ENCODE data around the gene MAPK4.
"Not testable (repeated sequence)": the region's sequence is repeated elsewhere in the genome, so short reads cannot be mapped to it uniquely, and the experiment has no call there.

The MAPK4 gene

DNA sequence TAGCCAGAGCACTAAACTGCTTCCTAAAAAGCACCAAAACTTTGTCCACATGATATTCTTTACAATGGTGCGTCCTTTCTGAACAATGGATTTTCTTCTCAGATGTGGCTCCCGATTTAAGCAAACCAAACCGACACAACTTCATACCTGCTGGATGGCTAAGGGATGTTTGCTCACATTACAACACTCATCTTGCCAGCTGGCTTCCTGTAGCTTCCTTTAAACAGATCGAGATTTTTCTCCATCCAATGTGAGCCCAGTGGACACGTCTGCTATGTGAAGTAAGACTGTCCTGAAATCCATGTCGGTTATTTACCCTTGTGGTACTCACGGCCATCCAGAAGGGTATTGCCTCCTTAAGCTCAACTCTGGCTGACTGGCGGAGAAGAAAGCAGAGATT is 126.5 kb downstream of the MAPK4 start:
- DNase-seq (ENCODE audit: low spot score): no peak

DNA sequence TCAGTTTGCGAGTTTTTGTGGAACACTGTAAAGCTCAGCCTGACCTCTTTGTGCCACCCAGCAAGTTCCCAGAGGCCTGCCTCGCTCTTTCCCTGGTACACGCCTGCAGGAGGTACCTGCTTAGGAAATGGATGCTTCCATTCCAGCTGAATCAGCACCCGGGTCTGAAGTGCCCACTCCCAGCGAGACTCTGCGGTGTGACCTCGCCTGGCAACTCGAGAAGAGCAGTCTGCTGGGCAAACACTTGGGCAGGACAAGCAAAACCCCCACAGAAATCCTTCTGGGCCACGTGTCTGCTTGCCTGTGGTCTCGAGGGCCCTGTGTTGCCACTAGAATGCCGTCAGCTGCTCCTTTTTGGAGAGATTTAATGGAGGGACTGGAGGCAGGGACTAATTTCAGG is 127.6 kb downstream of the MAPK4 start:
- DNase-seq (ENCODE audit: low spot score): no peak

DNA sequence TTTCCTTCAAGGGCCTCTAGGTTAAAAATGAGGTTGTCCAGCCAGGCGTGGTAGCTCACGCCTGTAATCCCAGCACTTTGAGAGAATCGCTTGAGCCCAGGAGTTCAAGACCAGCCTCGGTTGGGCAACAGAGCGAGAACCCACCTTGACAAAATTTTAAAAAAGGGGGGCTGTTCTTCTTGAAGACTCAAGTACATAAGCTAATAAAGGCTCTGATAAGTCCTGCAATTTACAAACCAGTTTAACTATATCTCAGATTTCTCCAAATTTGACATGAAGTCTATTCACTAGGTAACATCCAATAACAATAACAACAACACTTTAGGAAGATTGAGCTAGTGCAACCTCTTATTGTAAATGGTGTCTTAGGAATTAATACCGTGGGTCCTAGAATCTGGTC is 129.7 kb downstream of the MAPK4 start:
- no peak for DNase-seq (ENCODE audit: low spot score)

DNA sequence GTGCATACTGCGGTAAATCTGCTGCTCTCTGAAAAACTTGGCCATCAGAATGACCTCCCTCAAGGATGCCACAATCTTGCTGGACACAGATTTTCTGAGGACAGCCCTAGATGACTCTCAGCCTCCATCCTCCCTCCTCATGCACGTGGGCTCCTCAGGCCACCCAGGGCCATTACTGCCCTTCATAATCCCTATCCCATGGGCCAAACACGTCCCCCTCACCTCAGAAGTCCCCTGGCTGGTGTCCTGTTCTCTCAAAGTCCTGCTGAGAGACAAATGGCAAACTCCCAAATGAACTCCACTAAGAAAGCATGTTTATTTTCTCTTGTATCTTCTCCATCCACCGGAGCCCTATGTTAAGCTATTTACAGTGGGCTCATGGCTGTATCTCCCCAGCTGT is 134.3 kb downstream of the MAPK4 start:
- no peak for DNase-seq (ENCODE audit: low spot score)

DNA sequence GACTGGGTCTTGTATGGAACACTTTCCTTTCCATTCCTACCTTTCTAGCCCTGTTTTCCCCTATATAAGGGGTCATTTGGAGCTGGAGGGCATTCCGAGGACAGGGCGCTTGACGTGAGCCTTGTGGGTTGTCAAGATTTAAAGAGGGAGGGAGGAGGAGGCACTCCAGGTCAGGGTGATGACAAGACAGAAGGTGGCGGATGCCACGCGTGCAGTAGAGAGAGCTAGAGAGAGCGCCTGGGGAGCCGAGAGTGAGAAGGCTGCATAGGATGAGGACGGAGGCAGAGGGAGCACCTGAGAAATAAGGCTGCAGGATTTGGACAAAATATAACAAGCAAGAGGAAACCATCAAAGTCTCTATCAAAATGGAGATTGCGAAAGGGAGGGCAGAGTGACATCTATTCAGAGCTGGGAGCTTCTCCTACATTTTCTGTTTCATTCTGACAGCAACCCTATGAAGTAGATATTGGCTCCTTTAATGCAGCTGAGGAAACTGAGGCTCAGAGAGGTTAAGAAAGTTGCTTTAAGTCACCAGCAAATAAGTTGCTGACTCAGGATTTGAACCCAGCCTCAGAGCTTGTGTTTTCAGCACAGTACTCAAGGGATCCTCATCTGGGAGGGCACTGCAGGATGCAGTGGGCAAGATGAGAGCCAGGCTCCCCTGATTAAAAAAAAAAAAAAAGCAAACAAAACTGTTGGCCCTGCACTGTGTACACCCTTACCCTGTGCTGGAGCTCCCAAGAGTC is 135.7 kb downstream of the MAPK4 start:
- DNase-seq (ENCODE audit: low spot score): no peak

DNA sequence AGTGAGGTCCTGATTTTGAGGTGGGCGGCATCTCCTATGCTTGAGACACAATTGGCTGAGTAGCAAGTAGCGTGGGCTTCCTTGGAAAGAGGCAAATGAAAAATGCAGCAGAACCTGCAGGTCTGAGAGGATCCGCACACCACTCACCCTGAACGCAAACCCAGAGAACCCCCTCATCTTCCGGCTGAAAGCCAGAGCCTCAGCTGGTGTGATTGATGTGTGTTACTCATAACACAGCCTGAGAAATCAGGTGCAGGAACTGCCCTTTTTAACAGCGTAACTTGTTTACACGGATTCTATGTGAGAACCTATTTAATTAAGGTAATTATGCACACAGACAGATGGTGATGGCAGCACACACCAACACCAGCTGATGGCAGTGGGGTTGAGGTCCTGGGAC is 136.5 kb downstream of the MAPK4 start:
- no peak for DNase-seq (ENCODE audit: low spot score)

DNA sequence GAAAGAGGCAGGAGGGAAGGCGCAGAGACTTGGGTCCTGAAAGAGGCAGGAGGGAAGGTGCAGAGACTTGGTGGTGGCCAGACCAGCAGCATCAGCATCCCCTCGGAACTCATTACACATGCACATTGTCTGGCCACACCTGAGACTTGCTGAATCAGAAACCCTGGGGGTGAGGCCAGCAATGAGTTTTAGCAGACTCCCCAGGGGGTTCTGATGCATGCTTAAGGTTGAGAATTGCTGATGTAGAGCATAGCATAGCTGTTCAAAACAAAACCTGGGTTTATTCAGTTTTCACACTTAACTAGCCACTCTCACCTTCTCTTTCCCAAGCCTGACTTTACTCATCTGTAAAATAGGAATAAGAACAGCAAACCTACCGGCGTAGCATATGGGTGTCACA is 137.0 kb downstream of the MAPK4 start:
- no peak for DNase-seq (ENCODE audit: low spot score)

DNA sequence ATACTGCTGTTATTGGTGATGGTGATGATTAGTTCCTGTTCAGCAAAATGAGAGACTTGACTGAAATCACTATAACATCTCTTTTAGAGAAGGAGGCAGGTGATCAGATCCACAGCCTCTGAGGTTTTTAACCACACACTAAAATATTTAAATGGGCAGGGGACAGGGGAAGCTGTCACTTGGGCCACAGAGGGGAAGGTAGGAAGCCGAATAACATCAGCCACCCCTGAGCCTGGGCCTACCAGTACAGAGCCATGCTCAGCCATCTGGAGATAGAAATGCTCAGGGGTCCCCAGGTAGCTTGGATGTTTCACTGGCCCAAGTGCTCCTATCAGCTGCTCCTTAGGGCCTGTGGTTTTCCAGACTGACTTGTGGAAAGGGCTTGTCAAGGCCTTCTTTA is 137.6 kb downstream of the MAPK4 start:
- DNase-seq (ENCODE audit: low spot score): no peak

DNA sequence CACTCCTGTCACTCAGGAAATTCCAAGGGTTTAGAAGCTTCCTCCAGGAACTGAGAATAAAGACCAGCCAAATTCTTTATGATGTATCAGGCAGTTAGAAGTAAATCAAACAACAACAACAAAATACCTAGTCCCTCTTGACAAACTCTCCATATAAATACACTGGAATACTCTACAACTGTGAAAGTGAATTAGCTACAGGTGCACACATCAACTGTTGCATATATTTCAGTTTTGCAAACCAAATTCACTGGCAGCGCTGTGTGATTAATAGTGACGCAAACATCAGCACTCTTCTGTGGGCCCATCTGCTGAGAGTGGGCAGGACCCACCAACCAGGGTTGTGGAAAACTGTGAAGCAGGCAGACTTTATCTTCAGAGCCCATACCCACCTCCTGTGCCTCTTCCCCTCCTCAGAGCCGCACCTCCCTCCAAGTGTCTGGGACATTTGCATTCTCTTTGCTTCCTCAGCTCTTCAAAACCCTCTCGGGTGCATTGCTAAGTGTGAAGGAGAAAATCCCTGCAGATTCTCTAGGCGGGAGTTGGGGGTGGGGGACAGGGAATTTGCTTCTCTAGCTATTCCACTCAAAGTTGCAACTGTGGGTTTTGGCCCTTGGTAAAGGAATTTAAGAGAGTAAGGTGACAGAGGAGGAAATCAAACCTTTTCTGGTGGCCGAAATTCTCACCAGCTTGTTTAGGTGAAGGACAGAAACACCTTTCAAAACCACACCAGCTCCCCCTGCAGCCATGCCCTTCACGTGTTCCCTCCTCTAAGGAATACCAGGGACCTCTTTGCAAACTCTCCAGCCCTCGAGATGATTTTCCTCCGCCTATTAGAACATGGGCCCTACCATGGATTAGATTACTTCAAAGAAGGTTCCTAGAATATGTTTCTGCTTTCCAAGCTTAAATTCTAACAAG is 140.6 kb downstream of the MAPK4 start:
- DNase-seq (ENCODE audit: low spot score): no peak

DNA sequence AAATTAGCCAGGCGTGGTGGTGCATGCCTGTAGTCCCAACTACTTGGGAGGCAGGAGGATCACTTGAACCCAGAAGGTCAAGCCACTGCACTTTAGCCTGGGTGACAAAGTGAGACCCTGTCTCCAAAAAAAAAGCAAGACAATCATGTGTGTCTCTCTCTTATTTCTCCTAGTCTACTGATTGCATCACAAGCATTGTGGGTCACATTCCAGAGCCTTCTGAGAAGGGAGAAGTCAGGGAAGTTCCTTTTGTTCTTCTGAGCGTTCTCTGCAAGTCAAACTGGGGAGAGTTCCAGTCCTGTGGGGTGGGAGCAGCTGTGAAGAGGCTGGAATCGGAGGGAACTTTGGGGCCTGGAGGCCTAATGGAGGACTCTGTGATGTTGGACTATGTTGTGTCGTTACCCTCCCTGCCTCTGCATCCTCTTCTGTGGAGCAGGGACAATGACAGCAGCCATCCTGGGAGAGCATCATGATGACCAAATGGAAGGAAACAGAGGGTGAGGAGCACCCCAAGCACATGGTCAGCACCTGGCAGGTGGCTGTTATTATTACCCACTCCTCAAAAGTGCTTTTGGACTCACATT is 144.6 kb downstream of the MAPK4 start:
- no peak for DNase-seq (ENCODE audit: low spot score)

DNA sequence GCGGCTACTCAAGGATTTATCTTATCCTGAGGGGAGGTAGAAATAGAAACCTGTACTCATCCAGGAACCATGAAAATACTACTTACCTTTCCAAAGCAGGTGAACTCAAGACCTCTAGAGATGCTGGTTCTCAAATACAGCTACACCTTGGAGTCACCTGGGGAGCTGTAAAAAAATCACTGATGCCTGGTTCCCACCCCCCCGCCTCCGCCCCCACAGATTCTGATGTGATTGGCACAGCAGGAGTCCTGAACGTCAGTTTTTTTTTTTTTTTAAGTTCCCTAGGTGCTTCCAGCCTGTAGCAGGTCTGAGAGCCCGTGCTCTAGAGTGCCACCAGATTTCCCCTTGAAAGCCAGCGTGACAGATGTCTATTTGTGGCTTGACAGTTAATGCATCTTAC is 146.3 kb downstream of the MAPK4 start:
- no peak for DNase-seq (ENCODE audit: low spot score)

DNA sequence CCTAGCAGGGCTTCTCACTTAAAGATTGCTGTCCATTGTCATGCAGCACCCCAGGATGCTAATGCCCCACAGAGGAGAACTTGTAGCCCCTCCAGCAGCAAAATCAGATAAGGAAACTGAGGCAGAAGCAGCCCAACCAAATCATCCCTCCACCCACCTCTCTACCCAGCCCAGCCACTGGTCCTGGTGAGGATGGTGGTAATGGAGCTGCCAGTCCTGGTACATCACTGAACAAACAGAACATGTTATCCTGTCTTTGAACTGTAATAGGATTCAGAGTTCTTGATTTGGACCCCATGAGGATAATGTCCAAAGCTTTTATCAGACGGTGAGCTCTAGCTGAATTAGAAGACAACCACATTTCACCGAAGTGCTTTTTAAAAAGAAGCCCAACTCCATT is 146.8 kb downstream of the MAPK4 start:
- DNase-seq (ENCODE audit: low spot score): no peak

DNA sequence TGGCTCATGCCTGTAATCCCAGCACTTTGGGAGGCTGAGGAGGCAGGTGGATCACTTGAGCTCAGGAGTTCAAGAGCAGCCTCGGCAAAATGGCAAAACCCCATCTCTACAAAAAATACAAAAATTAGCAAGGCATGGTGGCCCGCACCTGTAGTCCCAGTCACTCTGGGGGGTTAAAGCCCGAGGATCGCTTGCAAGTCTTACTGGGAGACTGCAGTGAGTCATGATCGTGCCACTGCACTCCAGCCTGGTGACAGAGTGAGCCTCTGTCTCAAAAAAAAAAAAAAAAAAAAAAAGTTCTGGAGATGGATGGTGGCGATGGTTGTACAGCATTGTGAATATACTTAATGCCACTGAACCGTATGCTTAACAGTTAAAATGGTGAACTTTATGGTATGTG is 147.4 kb downstream of the MAPK4 start:
- not testable (repeated sequence) for DNase-seq (ENCODE audit: low spot score)

DNA sequence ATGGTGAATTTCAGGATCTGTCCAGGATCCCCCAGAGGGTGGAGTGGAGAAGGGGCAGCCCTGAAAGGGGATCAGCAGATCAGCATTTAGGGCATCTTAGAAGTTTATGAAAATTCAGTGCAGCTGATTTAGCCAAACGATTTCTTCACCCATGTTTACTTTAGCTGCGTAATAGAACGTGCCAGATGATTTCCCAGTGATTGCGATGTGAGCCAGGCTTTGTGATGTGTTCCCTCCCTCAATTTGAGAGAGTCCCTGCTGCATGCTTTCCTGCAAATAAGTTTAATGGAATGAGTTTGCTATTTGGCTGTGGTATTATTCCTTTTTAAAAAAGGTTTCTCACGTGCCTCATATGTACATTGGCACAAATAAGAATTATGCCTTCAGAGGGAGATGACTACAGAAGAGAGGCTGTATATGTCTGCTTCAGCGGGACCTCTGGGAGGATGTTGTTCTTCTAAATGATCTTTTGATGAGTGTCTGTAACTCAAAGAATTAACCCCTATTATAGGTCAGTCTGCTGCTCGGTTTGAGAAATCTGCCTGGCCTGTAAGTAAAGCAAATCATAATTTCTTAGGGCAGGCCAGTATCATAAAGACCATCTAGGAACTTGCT is 148.1 kb downstream of the MAPK4 start:
- no peak for DNase-seq (ENCODE audit: low spot score)

DNA sequence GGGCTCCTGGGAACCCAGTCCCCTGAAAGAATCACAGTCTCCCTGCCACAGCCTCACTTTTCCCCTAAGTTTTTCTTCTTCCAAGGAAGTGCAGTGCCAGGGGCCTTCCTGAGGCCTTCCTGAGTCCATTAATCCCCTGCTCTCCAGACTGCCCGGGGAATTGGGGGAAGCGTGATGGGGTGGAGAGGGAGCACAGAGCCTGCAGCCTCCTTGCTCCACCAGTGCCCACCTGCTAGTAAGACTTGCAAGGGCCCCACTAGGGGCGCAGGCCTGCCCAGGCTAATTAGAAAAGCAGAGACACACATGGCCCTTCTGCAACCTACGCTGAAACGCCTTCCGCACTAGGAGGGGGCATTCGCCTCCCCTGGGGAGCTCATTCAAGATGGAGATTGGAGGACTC is 149.3 kb downstream of the MAPK4 start:
- DNase-seq (ENCODE audit: low spot score): no peak

DNA sequence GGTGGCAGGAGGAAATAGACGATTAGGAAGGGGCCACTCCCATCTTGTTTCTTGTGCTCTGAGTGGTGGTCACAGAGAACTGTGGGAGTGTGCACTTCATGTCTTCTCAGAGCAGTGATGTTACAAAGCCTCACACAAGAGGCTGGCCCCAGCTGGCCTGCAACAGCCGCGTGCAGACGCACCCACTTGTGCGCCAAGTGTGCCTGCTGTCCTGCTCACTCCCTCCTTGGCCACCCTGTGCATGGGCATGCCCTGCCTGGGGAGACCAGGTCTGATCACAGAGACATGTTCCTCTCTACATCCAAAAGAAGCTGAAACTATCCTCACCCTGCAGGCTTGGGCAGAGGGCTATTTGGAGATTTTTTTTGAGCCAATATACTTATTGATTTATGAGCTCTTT is 151.5 kb downstream of the MAPK4 start:
- no peak for DNase-seq (ENCODE audit: low spot score)

DNA sequence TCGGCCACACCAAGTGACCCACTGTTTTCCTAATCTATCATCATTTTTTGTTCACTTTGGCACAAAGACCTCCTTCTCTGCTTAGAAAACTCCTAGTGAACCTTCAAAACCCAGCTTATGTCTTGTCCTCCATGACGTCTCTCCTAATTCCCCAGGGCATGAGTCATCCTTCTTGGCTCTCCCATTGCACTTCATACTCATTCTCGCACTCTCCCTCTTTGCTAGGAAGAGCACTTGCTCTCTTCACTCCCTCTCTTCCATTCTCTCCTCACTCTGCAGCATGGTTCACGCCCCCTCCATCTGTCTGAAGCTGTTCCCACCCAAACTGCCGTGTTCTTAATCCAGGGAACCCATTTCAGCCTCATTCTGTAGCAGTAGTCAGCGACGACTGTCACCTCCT is 156.0 kb downstream of the MAPK4 start:
- no peak for DNase-seq (ENCODE audit: low spot score)

DNA sequence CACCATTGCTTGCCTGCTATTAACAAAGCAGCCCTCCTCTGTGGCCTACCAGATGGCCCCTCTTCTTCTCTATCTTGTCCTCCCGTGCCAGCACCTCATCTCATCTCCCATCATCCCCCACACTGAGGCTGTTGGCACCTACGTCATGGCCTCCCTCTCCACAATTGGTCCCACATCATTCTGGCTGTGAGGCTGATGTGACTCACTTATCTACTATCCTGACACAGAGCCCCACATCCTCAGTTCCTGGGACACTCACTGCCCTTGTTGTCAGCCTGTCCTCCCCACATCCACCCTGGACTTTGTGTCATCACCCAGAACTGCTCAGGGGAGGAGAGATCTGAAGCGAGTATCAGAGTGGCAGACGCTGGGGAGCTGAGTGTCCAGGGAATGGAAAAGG is 157.0 kb downstream of the MAPK4 start:
- DNase-seq (ENCODE audit: low spot score): no peak

DNA sequence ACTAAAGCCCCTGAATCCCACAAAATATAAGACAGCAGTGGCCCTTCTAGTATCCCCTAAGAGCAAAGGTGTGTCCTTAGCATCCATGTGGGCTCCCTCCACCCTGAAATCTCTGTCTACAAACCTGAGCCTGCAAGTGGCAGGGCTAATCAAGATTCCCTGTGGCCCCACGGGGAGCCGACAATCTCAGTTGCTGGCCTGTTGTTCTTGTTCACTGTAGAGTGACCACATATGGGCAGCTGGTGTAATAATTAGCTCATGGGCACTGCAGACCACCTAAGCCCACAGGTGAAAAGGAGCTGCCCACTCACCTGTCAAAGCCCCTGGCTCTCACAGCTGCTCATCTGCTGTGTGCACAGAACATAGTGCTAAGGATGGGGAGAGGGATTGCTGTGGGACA is 157.7 kb downstream of the MAPK4 start:
- no peak for DNase-seq (ENCODE audit: low spot score)

DNA sequence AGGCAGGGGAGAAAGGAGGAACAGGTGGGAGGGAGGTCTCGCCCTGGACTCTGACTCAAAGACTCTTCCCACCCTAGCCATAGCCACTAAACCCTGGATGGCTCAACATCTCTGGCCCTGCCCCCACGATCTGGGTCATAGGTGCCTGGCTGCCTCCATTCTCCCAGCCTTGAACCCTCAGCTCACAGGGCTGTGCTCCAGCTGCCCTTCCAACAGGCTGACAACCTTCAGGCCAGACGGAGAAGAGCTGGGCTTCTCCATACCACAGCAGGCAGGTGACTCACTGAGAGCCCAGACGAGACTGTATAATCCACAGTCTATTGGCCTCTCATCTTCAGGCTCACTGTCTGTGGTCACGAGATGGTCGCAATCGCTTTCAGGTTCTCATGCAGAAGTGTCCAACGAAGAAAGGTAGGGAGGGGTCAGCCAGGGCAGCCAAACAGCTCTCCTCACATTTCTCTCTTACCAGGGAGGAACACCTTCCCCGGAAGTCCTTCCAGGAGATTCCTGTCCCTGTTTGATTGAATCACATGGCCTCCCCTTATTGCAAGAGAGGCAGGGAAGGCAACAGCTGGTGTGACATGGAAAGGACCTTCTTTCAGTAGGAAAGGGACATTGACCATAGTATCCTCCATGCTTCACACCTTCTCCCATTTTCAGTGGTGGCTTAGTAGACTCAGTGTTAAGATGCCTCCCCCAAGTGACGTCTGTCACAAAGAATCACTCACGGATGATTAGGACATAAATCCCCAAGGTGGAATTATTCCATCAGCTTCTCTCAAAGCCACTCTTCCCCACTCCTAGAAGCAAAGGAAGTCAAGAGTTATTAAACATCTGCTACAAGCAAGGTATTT is 159.8 kb downstream of the MAPK4 start:
- DNase-seq (ENCODE audit: low spot score): no peak

DNA sequence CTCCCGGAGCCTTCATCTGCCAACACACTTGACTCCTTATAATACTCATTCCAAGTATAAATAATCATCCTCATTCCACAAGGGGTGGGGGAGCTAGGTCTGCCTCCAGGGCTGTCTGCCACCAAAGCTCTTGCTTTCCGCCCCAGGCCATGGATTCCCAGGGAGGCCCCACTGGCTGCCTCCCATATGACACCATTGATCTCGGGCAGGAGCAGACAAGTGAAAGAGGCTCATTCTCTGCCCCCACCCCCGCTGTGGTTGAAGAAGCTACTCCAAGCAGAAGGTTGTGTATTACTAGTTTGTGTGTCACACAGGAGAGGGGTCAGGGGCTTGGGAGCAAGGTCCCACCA is 160.4 kb downstream of the MAPK4 start:
- DNase-seq (ENCODE audit: low spot score): no peak

DNA sequence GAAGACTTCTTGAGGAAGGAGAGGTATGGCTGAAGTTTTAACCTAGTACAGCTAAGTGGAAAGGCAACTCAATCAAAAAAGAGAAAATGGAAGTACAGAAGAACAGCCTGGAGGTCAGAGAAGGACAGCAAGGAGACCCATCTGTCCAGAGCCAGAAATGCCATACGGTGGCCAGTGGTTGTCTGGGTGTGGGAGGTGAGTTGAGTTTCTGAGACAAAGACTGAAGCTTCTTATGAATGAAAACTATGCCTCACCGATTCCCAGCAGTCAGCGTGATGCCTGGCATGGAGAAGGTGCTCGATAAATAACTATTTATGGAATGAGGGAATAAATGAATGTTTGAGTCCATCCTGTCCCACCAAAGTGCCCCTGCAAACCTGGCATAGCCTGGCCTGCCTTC is 161.1 kb downstream of the MAPK4 start:
- peak; percentile 31 for DNase-seq (ENCODE audit: low spot score)
